HG03378 (cell line): Measurements from ENCODE around the gene MAGEA4.

Experiments used
- ATAC-seq: cut with Tn5 transposase; IDR thresholded peaks from one replicate; pipeline ENCODE4 v1.9.1; 2021; ENCODE audit warnings: mild to moderate bottlenecking, moderate library complexity; ENCODE audit not compliant: unreplicated experiment

Gene MAGEA4

DNA sequence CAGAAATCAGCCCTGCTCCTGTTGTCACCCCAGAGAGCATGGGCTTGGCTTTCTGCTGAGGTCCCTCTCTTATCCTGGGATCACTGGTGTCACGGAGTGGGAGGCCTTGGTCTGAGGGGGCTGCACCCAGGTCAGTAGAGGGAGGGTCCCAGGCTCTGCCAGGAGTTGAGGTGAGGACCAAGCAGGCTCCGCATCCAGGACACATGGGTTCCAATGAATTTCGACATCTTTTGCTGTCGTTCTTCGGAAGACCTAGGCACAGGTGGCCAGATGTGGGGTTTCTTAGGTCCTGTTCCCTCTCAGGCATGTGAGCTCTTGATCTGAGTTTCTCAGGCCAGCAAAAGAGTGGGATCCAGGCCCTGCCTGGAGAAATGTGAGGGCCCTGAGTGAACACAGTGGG, 10.0 kb downstream of the MAGEA4 start:
- ATAC-seq = no peak

DNA sequence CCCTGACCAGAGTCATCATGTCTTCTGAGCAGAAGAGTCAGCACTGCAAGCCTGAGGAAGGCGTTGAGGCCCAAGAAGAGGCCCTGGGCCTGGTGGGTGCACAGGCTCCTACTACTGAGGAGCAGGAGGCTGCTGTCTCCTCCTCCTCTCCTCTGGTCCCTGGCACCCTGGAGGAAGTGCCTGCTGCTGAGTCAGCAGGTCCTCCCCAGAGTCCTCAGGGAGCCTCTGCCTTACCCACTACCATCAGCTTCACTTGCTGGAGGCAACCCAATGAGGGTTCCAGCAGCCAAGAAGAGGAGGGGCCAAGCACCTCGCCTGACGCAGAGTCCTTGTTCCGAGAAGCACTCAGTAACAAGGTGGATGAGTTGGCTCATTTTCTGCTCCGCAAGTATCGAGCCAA, 11.0 kb downstream of the MAGEA4 start:
- no peak for ATAC-seq

DNA sequence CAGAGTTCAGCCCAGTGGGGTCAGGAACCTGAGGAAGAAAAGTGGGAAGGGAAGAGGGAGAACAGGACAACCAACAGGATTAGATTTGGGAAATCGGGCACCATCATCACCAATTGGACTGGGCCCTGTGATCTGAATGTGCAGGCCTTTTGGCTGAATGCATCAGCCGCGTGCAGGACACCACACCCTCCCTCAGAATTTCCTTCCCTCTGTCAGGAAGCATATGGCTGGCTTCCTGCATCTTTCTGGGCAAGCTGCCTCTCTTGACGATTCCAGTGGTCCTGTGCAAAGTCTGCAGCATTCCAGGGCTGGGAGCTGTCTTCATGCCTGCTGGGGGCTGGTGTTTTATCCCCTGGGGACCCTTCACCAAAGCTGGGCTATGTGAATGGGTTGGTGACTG, 16.4 kb downstream of the MAGEA4 start:
- no peak for ATAC-seq

DNA sequence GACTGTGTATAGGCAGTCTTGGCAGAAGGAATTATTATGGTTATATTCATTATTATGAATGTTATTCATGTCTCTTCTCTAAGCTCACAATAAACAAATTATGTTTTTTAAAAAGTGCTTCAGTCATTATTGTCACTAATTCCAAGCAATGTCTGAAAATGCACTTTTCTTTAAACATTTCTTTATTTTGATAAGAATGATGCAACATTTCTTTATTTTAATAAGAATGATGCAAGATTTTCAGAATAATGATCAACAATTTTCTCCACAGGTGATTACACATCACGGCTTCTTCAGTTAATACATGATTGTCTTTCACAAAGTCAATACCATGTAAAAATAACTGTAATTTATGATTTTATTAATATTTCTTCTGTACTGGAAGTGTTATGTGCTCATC, 22.7 kb downstream of the MAGEA4 start:
- ATAC-seq = no peak

DNA sequence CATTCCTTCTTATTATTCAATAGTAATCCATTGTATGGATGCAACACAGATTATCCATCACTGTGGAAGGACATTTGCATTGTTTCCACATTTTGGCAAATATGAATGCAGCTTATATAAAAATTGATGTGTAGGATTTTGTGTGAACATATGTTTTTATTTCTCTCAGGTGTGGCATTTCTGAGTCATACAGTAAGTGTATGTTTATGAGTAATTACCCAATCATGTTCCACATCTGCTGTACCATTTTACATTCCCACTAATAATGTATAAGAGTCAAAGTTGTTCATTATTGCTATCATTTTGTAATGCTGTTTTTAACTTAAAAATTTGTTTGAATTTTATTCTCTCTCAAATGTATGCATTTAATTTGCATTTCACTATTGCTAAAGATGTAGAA, 25.5 kb downstream of the MAGEA4 start:
- ATAC-seq = no peak

DNA sequence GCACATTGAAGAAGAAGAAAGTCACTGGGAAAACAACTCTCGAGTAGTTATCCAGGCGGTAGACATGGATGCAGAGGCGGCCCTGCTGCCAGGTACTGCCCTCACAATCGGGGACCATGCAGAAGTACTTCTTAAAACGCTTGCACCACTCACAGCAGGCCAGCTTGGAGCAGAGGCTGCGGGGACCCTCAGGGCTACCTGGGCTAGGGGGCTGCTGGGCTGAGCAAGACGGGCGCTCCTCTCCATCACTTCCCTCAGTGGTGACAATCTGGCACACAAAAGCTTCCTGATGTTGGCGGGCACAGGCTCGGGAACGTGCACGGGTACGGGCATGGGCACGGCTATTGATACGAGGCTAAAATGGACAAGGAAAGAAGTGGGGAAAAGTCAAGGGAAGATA, 42.0 kb downstream of the MAGEA4 start:
- ATAC-seq = no peak

DNA sequence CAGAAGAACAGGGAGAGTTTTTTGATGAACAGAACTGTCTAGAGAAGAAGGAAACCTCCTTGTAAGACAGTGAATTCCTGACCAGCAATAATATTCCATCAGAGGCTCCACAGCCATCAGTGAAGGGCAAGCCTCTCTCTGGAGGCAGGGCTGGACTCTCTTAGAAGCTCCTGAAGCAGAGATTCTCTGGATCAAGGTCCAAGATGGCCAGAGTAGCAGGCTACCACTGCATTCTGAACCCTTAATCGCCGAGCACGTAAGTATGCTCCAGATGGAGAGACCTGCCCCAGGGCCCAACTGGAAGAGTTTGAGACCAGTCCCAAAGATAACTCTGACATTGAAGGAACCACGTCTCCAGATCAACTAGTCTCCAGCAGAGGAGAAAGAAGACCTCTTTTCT, 45.4 kb downstream of the MAGEA4 start:
- no peak for ATAC-seq

DNA sequence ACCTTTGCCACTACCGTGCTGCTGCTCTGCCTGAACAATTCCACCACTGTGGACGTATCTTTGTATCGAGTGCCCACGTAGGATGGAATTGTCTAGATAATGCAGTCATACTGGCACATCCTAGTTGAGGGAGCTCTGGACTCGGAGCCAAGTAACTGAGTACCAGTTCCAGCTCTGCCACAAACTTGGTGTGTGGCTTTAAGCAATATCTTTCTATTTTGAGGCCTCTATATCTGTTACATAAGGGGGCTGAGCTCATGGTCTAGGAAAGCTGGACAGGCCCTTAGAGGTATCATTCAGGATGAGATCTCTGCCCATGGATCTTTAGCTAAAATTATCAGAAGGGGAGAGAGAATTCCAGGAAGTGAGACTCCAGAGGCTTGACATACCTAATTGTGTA, 49.3 kb downstream of the MAGEA4 start:
- no peak for ATAC-seq

DNA sequence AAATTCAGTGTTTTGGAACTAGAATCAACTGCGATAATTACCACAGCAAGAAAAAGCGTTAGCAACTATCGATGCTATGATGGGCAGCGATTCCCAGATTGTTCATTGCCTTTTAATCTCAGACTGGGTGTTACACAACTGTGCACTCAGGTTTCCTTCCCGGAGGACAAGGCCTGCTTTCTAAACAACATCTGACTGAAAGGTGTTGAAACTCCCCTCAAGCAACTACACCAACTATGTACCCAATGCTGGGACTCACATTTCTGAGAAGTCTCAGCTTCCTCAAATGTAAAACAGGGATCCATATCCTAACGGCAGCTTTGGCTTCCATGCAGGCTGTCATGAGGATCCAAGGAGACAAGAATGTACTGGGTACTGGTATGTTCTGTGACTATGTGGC, 53.5 kb downstream of the MAGEA4 start:
- no peak for ATAC-seq

DNA sequence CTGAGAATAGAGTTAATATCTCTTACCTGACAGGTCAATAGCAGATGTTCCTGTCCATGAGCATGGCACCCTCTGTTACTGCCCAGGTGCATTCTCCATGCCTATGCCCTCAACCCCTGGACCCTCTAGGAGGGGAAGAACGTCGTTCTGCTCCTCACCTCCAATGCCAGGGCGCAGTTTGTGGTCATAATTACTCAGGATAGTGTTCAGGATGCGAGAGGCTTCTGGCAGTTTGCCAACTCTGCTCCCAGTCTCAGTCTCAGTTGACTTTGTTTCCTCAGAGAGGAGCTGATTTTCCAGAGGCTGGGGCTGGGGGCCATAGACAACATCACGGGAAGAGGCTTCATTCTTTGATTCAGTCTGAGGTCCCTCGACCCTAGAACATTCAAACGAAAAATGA, 57.3 kb downstream of the MAGEA4 start:
- ATAC-seq = no peak

DNA sequence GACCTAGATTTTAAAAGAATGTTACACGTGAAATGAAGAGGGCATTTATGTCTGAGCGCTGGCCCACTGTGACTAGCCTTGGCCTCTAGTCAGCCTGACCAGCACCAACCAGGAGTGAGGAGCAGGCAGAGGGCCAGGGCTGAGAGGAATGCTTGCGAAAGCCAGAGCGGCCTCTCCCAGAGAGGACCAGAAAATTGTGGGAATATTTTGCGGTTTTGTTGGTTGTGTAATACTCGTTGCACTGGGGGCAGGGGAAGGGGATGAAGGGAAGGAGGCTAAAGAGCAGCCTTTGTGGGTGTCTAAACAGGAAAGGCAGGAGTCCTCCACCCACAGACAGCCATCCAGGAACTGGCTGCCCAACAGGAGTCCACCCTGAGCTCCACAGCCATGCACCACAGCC, 58.0 kb downstream of the MAGEA4 start:
- no peak for ATAC-seq

DNA sequence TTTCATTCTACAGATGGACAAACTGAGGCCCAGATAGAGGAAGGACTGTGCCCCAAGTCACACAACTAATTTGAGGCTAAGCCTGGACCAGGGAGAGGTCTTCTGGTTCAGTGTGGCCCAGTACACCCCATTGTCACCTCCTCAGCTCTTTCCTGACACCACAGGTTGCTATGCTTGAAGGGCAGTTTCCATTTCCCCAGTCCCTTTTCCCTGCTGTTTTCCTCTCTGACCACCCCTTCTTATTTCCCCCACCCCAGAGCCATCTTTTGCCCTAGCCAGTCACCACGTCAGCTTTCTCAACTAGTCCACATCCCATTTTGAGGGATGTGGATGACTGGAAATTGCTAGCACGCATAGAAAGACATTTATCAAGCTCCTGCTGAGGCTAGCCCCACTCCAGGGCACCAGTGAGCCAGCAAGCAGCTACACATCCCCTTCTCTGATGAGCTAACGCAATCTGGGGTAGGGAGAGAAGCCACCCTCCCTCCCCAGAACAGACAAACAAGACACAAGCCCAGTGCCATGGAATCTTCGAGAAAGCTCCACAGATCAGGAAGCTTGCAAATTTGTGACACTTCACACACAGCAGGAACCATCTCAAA, 60.5 kb downstream of the MAGEA4 start:
- no peak for ATAC-seq

DNA sequence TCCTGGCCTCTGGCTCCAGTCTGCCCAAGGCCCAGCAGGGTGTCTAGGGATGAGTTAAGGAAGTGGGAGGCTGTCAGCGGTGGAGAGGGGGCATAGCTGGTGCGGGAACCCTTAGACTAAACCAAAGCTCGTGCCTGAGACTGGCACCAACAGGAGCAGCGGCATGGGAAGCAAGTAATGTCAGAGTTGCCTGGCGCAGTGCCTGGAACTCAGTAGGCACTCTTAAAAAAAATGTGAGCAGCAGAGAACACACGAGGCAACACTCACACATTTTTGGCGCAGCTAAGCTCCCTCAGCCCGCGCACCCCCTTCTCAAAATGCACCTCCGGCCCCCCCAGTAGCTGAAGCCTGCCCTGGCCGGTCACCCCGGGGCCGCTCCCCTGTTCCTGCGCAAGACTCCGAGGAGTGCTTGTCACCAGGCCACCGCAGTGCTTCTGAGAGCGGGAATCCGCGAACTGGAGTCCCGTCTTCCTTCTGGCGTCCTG, 61.2 kb downstream of the MAGEA4 start:
- ATAC-seq = no peak
